GM10266 (cell line): ENCODE results near the gene TRIP6.

ENCODE experiments used
- DNase-seq: peaks from one replicate; pipeline ENCODE4 v3.0.0; 2012; ENCODE audit errors: extremely low spot score
- CTCF ChIP-seq: IDR thresholded peaks from 2 replicates; pipeline ENCODE4 v1.5.1; 2012; ENCODE audit warnings: mild to moderate bottlenecking, low read depth; ENCODE audit not compliant: control insufficient read depth, insufficient read depth; ENCODE audit errors: missing control alignments

Gene TRIP6

GRCh38 chr7:100882785-100883526 is 15.8 kb downstream of the TRIP6 start:
- DNase-seq: no peak
- TF ChIP-seq CTCF: no peak

DNA sequence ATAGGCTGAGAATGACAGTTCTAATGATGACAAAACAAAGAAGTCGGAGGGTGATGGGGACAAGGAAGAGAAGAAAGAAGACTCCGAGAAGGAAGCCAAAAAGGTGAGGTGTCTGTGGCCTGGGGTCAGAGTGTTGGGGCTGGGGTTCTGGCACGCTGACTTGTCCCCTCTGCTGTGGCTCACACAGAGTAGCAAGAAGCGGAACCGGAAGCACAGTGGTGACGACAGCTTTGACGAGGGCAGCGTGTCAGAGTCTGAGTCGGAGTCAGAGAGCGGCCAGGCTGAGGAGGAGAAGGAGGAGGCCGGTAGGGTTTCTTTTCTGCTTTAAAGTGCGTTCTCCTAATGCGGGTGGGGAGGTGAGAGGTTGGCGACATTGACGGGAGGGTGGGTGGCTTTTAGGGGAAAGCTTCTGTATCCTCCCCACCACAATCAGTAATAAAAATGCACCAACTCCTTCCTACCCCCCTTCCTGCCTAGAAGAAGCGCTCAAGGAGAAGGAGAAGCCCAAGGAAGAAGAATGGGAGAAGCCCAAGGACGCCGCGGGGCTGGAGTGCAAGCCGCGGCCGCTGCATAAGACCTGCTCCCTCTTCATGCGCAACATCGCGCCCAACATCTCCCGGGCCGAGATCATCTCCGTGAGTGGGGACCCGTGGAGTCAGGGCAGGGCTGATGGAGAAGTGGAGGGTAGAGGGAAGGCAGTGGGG is 17.7 kb downstream of the TRIP6 start:
- no peak for TF ChIP-seq CTCF
- DNase-seq: no peak

GRCh38 chr7:100885440-100886141 is 18.4 kb downstream of the TRIP6 start:
- DNase-seq: no peak
- no peak for TF ChIP-seq CTCF

DNA sequence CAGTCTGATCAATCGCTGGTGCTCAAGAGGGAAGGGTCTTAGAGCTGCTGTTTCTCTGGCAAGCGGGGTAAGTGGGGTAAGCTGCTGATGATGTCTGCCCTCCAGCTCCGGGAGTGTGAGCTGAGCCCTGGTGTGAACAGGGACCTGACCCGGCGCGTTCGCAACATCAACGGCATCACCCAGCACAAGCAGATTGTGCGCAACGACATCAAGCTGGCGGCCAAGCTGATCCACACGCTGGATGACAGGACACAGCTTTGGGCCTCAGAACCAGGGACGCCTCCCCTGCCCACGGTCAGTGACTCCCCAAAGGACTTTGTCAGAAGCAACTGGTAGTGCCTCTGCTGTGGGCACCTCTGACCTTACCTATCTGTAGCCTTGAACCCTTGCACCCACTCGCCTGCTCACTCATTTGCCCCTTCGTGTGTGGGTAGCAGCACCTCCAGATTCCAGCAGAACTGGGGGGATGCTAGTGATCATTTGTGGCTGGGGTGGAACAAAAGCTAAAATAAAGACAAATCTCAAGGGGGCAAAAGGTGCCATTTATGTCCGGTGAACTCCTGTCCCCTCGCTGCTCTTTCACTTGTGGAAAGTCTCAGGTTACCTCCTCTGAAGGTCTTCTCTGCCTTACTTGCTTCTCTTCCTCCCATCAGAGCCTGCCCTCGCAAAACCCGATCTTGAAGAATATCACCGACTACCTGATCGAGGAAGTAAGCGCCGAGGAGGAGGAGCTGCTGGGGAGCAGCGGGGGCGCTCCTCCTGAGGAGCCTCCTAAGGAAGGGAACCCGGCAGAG is 19.2 kb downstream of the TRIP6 start:
- no peak for DNase-seq
- no peak for TF ChIP-seq CTCF

DNA sequence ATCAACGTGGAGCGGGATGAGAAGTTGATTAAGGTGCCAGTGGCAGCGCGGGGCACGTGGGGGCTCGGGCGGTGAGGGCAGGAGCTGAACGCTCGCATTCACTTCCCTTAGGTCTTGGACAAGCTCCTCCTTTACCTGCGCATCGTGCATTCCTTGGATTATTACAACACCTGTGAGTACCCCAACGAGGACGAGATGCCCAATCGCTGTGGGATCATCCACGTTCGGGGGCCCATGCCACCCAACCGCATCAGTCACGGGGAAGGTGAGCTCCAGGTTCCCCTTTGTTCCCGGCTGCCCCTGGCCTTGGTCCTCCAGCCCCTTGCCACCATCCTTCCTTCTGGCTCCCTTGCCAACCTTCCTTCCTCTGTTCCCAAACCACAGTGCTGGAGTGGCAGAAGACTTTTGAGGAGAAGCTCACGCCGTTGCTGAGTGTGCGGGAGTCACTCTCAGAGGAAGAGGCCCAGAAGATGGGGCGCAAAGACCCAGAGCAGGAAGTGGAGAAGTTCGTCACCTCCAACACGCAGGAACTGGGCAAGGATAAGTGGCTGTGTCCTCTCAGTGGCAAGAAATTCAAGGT is 19.8 kb downstream of the TRIP6 start:
- DNase-seq: no peak
- no peak for TF ChIP-seq CTCF

DNA sequence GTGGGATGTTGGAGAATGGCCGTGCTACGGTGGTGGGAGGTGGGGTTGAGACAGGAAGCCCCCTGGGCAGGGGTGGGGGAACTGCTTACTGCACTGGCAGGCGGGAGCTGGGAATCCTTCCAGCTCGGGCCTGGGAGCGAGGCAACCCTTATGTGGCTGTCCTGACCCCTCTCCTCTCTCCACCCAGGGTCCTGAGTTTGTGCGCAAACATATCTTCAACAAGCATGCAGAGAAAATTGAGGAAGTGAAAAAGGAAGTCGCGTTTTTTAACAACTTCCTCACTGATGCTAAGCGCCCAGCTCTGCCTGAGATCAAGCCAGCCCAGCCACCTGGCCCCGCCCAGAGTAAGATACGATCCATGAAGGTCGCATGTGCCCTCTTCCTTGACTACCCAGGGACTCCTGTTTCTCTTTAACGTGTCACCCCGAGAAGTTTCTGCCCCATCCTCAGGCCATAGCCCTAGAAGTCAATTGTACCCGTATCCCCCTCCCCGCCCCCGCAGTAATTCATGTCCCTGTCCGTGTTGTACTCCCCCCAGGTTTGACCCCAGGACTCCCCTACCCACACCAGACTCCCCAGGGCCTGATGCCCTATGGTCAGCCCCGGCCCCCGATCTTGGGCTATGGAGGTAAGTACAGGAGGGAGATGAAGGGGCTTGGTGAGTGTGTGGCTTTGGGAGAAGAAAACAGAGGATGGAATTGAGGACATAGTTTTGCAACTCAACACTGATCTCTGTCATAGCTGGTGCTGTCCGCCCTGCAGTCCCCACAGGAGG is 20.5 kb downstream of the TRIP6 start:
- TF ChIP-seq CTCF: no peak
- peak; percentile 83 for DNase-seq
